Esophagus muscularis mucosa (tissue), 4 donors: Measurements from ENCODE around the gene VTI1A. TPM values are rescaled to one million over a fixed set of nuclear protein-coding genes. Genes with fewer than 3 reads are reported as not detected.

Experiments
- DNase-seq: peaks from one replicate; pipeline ENCODE4 v3.0.0-alpha.2; 2017; ENCODE audit errors: extremely low spot score
- H3K27ac ChIP-seq, 4 donors: fragments of 200-600 bp; sonication (generic); replicated peaks in 1 of 4; 1 replicate in 3 of 4; 2 replicates in 1 of 4; pipeline ENCODE4 v1.5.1; 2016 to 2019; ENCODE audit warnings: mild to moderate bottlenecking in 1 of 4
- H3K27me3 ChIP-seq, 4 donors: fragments of 200-600 bp; sonication (generic); one replicate each; pipeline versions ENCODE4 v1.5.1 to v1.6.0; 2016 to 2019
- H3K36me3 ChIP-seq, 4 donors: fragments of 200-600 bp; sonication (generic); one replicate each; pipeline ENCODE4 v1.5.1; 2016 to 2019
- H3K4me1 ChIP-seq, 4 donors: fragments of 200-600 bp; sonication (generic); one replicate each; pipeline ENCODE4 v1.5.1; 2016 to 2019
- H3K4me3 ChIP-seq, 4 donors: fragments of 200-600 bp; sonication (generic); 1 replicate in 2 of 4; 2 replicates in 2 of 4; pipeline ENCODE4 v1.5.1; 2016 to 2019; ENCODE audit warnings: mild to moderate bottlenecking in 4 of 4, moderate library complexity in 1 of 4
- H3K9me3 ChIP-seq, 4 donors: fragments of 200-600 bp; sonication (generic); 1 replicate in 3 of 4; 2 replicates in 1 of 4; pipeline ENCODE4 v1.5.1; 2016 to 2019
- CTCF ChIP-seq, 3 experiments: fragments of 200-600 bp in 2 of 3; fragments of 450-650 bp in 1 of 3; sonication (generic) in 2 of 3; IDR thresholded peaks; one replicate each; pipeline ENCODE4 v1.5.1; 2017 to 2019; ENCODE audit warnings: antibody characterized with exemption in 3 of 3, mild to moderate bottlenecking in 2 of 3, moderate library complexity in 1 of 3
- EP300 ChIP-seq: sonication (generic); formaldehyde crosslinking; IDR thresholded peaks from one replicate; pipeline ENCODE4 v1.6.1; 2017; ENCODE audit warnings: antibody characterized with exemption
- POLR2A ChIP-seq: fragments of 450-650 bp; IDR thresholded peaks from one replicate; pipeline ENCODE4 v1.6.1; 2017; ENCODE audit warnings: antibody characterized with exemption, moderate library complexity, mild to moderate bottlenecking, low read depth
- POLR2AphosphoS5 ChIP-seq, 2 donors: sonication (generic); formaldehyde crosslinking; IDR thresholded peaks; one replicate each; pipeline ENCODE4 v1.6.1; 2017; ENCODE audit warnings: antibody characterized with exemption in 2 of 2
- WGBS: methylation state at CpG from one replicate; pipeline ENCODE4 v1.1.5; 2018; 5-methylcytosine and 5-hydroxymethylcytosine counted together
- intact Hi-C: fragments of 100-400 bp; cut with DNase I; formaldehyde crosslinking; loops from one replicate; pipeline ENCODE4 v1.15.1; 2023
- total RNA-seq, 4 donors: library from RNA; depleted of rRNA; stranded (reverse); fragments of >200 nt; gene quantifications; one replicate each; pipeline versions ENCODE4 v1.1.0 to v1.2.1, GENCODE V29; 2016

VTI1A gene
- total RNA-seq, 4 donors from 2014 or later, result 27.6 to 42.7 (median 33.8) TPM

GRCh38 chr10:112407696-112408095, 39.3 kb upstream of the VTI1A start:
- Histone ChIP-seq H3K27ac (no peak overlapping the region), H3K4me3 (no peak overlapping the region), H3K36me3 (peaks cover 0 to 54% (median 10%) of the 10 kb centered on the region in 4 donors), H3K9me3 (no peaks in the 10 kb centered on the region), H3K27me3 (peaks cover 0 to 3% (median 0%) of the 10 kb centered on the region in 4 donors), H3K4me1 (no peaks in the 10 kb centered on the region)
- DNase-seq, result no peak
- intact Hi-C loops, result no loop called here
- TF ChIP-seq EP300, result no peak
- no peak for TF ChIP-seq POLR2AphosphoS5 (IDR thresholded peaks at IDR 0.05)
- no peak for TF ChIP-seq CTCF (IDR thresholded peaks at IDR 0.05)
- no peak for TF ChIP-seq POLR2A
- WGBS, result 94% methylated on average over 1 of the region's 1 CpG

- no peak overlapping the region for H3K4me3 ChIP-seq
- 80% methylated on average over 2 of the region's 2 CpGs for WGBS
- H3K27me3 ChIP-seq, result peaks cover 0 to 3% (median 0%) of the 10 kb centered on the region in 4 donors
- peaks cover 0 to 61% (median 10%) of the 10 kb centered on the region in 4 donors for H3K36me3 ChIP-seq
- no peaks in the 10 kb centered on the region for H3K4me1 ChIP-seq
- no peak for DNase-seq
- no peak overlapping the region for H3K27ac ChIP-seq
- intact Hi-C loops, result no loop called here
- H3K9me3 ChIP-seq, result no peaks in the 10 kb centered on the region
- TF ChIP-seq POLR2AphosphoS5 (IDR thresholded peaks at IDR 0.05) (no peak), EP300 (no peak), POLR2A (no peak), CTCF (IDR thresholded peaks at IDR 0.05) (no peak)
Measured at GRCh38 chr10:112409299-112409698, 37.7 kb upstream of the VTI1A start.

- Histone ChIP-seq H3K27ac (no peak overlapping the region), H3K27me3 (peaks cover 0 to 3% (median 0%) of the 10 kb centered on the region in 4 donors), H3K36me3 (peaks cover 0 to 58% (median 10%) of the 10 kb centered on the region in 4 donors), H3K9me3 (no peaks in the 10 kb centered on the region), H3K4me3 (no peak overlapping the region), H3K4me1 (no peaks in the 10 kb centered on the region)
- no peak for TF ChIP-seq CTCF (IDR thresholded peaks at IDR 0.05)
- DNase-seq, result no peak
- intact Hi-C loops, result no loop called here
- 73% methylated on average over 4 of the region's 4 CpGs for WGBS
Measured at GRCh38 chr10:112409755-112410154, 37.3 kb upstream of the VTI1A start.

- Histone ChIP-seq H3K27ac (no peak overlapping the region), H3K4me1 (no peaks in the 10 kb centered on the region), H3K9me3 (no peaks in the 10 kb centered on the region), H3K36me3 (peaks cover 0 to 62% (median 7%) of the 10 kb centered on the region in 4 donors), H3K4me3 (no peak overlapping the region), H3K27me3 (peaks cover 0 to 3% (median 0%) of the 10 kb centered on the region in 4 donors)
- 84% methylated on average over 2 of the region's 2 CpGs for WGBS
- no peak for TF ChIP-seq CTCF (IDR thresholded peaks at IDR 0.05)
- TF ChIP-seq POLR2AphosphoS5 (IDR thresholded peaks at IDR 0.05), result no peak
- no peak for TF ChIP-seq POLR2A
- TF ChIP-seq EP300, result no peak
- DNase-seq, result no peak
- intact Hi-C loops, result no loop called here
Measured at GRCh38 chr10:112412696-112413095, 34.3 kb upstream of the VTI1A start.

GRCh38 chr10:112421731-112422130, 25.3 kb upstream of the VTI1A start:
- H3K27me3 ChIP-seq, result no peaks in the 10 kb centered on the region
- DNase-seq, result no peak
- peaks cover 0 to 68% (median 31%) of the 10 kb centered on the region in 4 donors for H3K36me3 ChIP-seq
- intact Hi-C loops, result no loop called here
- H3K4me3 ChIP-seq, result no peak overlapping the region
- no peaks in the 10 kb centered on the region for H3K4me1 ChIP-seq
- no peaks in the 10 kb centered on the region for H3K9me3 ChIP-seq
- H3K27ac ChIP-seq, result no peak overlapping the region
- whole genome bisulfite sequencing, result 94% methylated on average over 3 of the region's 3 CpGs
- no peak for TF ChIP-seq EP300
- no peak for TF ChIP-seq CTCF (IDR thresholded peaks at IDR 0.05)
- no peak for TF ChIP-seq POLR2A
- TF ChIP-seq POLR2AphosphoS5 (IDR thresholded peaks at IDR 0.05), result no peak
